Naive thymus-derived CD4-positive, alpha-beta T cell (primary cell): ENCODE data around the gene ZMAT3. TPM values are rescaled to one million over a fixed set of nuclear protein-coding genes. Genes with fewer than 3 reads are reported as not detected.
"Not testable (repeated sequence)": the region's sequence is repeated elsewhere in the genome, so short reads cannot be mapped to it uniquely, and the experiment has no call there.

ENCODE experiments used
- ATAC-seq: fragments of 150-1000 bp; cut with Tn5 transposase; 2 replicates; pipeline ENCODE4 v1.10.0; 2021; ENCODE audit warnings: mild to moderate bottlenecking, moderate library complexity
- CTCF ChIA-PET: fragments of 350-600 bp; sonication (Branson Sonifier 250); formaldehyde crosslinking; loops from one replicate; lab custom pipeline; 2021; ENCODE audit warnings: antibody characterized with exemption; lab: Charles Lee
- POLR2A ChIA-PET: fragments of 350-600 bp; sonication (Branson Sonifier 250); formaldehyde crosslinking; loops from one replicate; lab custom pipeline; 2021; ENCODE audit warnings: antibody characterized with exemption, inconsistent platforms; lab: Charles Lee
- DNase-seq, 9 donors: peaks; one replicate each; pipeline versions ENCODE4 v3.0.0 to v3.0.0-alpha.2; 2020 to 2022; ENCODE audit warnings: mixed read lengths in 1 of 9
- H3K27ac ChIP-seq: one replicate; pipeline ENCODE4 v1.7.0; 2013; ENCODE audit warnings: mild to moderate bottlenecking, low read depth, low read length, moderate library complexity
- H3K27me3 ChIP-seq, 2 donors: one replicate each; pipeline ENCODE4 v1.7.0; 2013; ENCODE audit warnings: low read length in 2 of 2, mild to moderate bottlenecking in 2 of 2, moderate library complexity in 2 of 2; ENCODE audit not compliant: control insufficient read depth in 2 of 2, insufficient read depth in 2 of 2
- H3K36me3 ChIP-seq, 3 experiments: 1 replicate in 2 of 3; 2 replicates in 1 of 3; pipeline ENCODE4 v1.7.0; 2013; ENCODE audit warnings: low read length in 3 of 3, mild to moderate bottlenecking in 3 of 3, moderate library complexity in 1 of 3; ENCODE audit not compliant: insufficient read depth in 3 of 3, control insufficient read depth in 2 of 3
- H3K4me1 ChIP-seq, 2 donors: one replicate each; pipeline ENCODE4 v1.7.0; 2013; ENCODE audit warnings: low read length in 2 of 2, mild to moderate bottlenecking in 2 of 2, moderate library complexity in 1 of 2; ENCODE audit not compliant: control insufficient read depth in 2 of 2, insufficient read depth in 2 of 2
- H3K4me3 ChIP-seq: 2 replicates; pipeline ENCODE4 v1.7.0; 2013; ENCODE audit warnings: mild to moderate bottlenecking, low read length
- H3K9me3 ChIP-seq, 3 experiments: 1 replicate in 2 of 3; 2 replicates in 1 of 3; pipeline ENCODE4 v1.7.0; 2013; ENCODE audit warnings: low read length in 3 of 3; ENCODE audit not compliant: control insufficient read depth in 2 of 3
- H3K27ac Mint-ChIP-seq, 9 donors: one replicate each; pipeline ENCODE4 v1.8.0; 2020 to 2022; ENCODE audit warnings: mixed read lengths in 9 of 9, mild to moderate bottlenecking in 8 of 9, moderate library complexity in 5 of 9, inconsistent platforms in 2 of 9
- H3K27me3 Mint-ChIP-seq, 5 donors: one replicate each; pipeline ENCODE4 v1.8.0; 2021 to 2022; ENCODE audit warnings: mixed read lengths in 5 of 5, mild to moderate bottlenecking in 1 of 5
- H3K36me3 Mint-ChIP-seq, 5 donors: one replicate each; pipeline ENCODE4 v1.8.0; 2020 to 2022; ENCODE audit warnings: mixed read lengths in 5 of 5, mild to moderate bottlenecking in 3 of 5, inconsistent platforms in 1 of 5
- H3K4me1 Mint-ChIP-seq, 7 donors: one replicate each; pipeline ENCODE4 v1.8.0; 2020 to 2022; ENCODE audit warnings: mixed read lengths in 7 of 7, mild to moderate bottlenecking in 3 of 7, inconsistent platforms in 1 of 7
- H3K4me3 Mint-ChIP-seq, 10 donors: one replicate each; pipeline ENCODE4 v1.8.0; 2020 to 2022; ENCODE audit warnings: mild to moderate bottlenecking in 10 of 10, mixed read lengths in 10 of 10, moderate library complexity in 6 of 10, inconsistent platforms in 2 of 10
- H3K9me3 Mint-ChIP-seq, 11 donors: one replicate each; pipeline ENCODE4 v1.8.0; 2020 to 2022; ENCODE audit warnings: mixed read lengths in 11 of 11, mild to moderate bottlenecking in 4 of 11, inconsistent platforms in 1 of 11, moderate library complexity in 1 of 11
- intact Hi-C, 2 donors: fragments of 100-400 bp; cut with micrococcal nuclease; formaldehyde crosslinking; loops; one replicate each; pipeline ENCODE4 v1.15.1; 2023
- polyA plus RNA-seq, 2 donors: library from polyadenylated mRNA; unstranded; fragments of 300-500 nt; fragmentation: Illumina TruSeq; gene quantifications; one replicate each; pipeline ENCODE4 v1.2.3, GENCODE V29; 2021
- total RNA-seq, 6 experiments: library from RNA in 5 of 6; stranded (reverse) in 5 of 6; gene quantifications; 1 replicate in 5 of 6; 2 replicates in 1 of 6; pipeline ENCODE4 v1.2.3 and lab custom pipeline; 2021 to 2026

ZMAT3 gene
- total and polyA plus RNA-seq, 7 experiments from 2014 or later = 16.7 to 26.0 (median 21.7) TPM

DNA sequence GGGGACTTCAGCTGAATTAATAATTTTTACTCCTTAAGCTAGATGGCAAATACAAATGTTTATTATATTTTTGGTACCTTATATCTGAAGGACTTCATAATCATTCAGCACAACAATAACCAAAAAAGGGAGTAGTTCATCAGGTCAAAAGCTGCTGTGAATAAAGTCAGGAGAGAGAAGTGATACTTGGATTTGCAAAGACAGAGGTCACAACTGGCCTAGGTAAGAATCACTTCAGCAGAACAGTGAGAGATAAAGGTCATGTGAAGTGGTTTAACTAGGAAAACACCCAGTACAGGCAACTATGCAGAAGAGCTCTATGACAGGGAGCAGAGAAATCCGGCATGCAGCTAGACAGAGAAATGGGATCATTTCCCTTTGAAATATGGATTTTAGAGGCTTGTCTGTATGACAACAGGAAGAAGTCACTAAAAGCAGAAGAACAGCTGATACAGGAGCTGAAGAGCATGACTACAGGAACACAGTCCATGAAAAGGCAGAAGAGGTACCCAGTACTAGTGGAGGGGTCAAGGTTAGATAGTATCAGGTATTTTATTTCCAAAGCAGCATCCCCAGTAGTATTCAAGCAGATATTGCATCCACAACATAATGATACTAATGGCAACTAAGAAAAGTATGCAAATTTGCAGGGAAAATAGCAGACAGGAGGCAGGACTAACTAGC lies 25.7 kb downstream of the ZMAT3 start:
- peaks cover 39 to 84% (median 76%) of the 10 kb centered on the region in 7 donors for H3K4me1 Mint-ChIP-seq
- no peaks in the 10 kb centered on the region for H3K27me3 ChIP-seq
- no peaks in the 10 kb centered on the region for H3K36me3 ChIP-seq
- peaks cover 0 to 39% (median 10%) of the 10 kb centered on the region in 11 donors for H3K9me3 Mint-ChIP-seq
- no peak overlapping the region for H3K27ac ChIP-seq
- CTCF ChIA-PET = interaction anchor here (0.6 to 0.7 kb wide), 2 partner anchors 30 to 98 kb away, joined by 3 read pairs; no protein-coding TSS in a partner anchor
- no peak overlapping the region for H3K4me3 ChIP-seq
- H3K36me3 Mint-ChIP-seq = peaks cover 8 to 57% (median 34%) of the 10 kb centered on the region in 5 donors
- ATAC-seq (no peak), DNase-seq (no peak)
- H3K9me3 ChIP-seq = no peaks in the 10 kb centered on the region
- POLR2A ChIA-PET = interaction anchor here (0.6 to 1.5 kb wide), 4 partner anchors 9 to 277 kb away, joined by 3 to 4 read pairs (median 3); partner anchors contain the start of gene ZNF639
- peak overlapping the region in 8 of 10 donors; percentile 1 to 44 (median 10) for H3K4me3 Mint-ChIP-seq
- H3K27ac Mint-ChIP-seq = peak overlapping the region in 8 of 9 donors; percentile 2 to 86 (median 50)
- intact Hi-C loops = no loop called here
- peaks cover 0 to 11% of the 10 kb centered on the region in 2 donors for H3K4me1 ChIP-seq
- H3K27me3 Mint-ChIP-seq = no peaks in the 10 kb centered on the region

DNA sequence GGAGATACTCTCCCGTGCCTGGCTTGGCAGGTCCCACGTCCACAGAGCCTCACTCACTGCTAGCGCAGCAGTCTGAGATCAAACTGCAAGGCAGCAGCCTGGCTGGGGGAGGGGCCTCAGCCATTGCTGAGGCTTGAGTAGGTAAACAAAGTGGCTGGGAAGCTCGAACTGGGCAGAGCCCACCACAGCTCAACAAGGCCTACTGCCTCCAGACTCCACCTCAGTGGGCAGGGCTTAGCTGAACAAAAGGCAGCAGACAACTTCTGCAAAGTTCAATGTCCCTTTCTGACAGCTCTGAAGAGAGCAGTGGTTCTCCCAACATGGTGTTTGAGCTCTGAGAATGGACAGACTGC lies 32.7 kb downstream of the ZMAT3 start:
- H3K27me3 ChIP-seq, H3K36me3 ChIP-seq, H3K4me3 ChIP-seq, ATAC-seq, H3K27me3 Mint-ChIP-seq, H3K9me3 ChIP-seq: not testable (repeated sequence)
- H3K36me3 Mint-ChIP-seq = peaks cover 12 to 44% (median 31%) of the 10 kb centered on the region in 5 donors
- H3K4me3 Mint-ChIP-seq = peak overlapping the region in 3 of 10 donors; percentile 68 to 79 (median 71)
- Histone ChIP-seq H3K4me1 (peaks cover 11 to 33% of the 10 kb centered on the region in 2 donors), H3K27ac (peak overlapping the region; percentile 69)
- CTCF ChIA-PET = interaction anchor here (1.0 to 2.4 kb wide), 2 partner anchors 11 to 110 kb away, joined by 4 to 16 read pairs; partner anchors contain the start of gene PIK3CA
- DNase-seq = peak in 4 of 9 donors; percentile 14 to 49 (median 24)
- H3K27ac Mint-ChIP-seq = peak overlapping the region in 1 of 9 donors; percentile 31
- intact Hi-C loops = loop anchor here in 1 of 2 donors (5.0 kb wide), 1 partner anchor 613 kb away; the partner anchor contains the start of gene USP13
- POLR2A ChIA-PET = interaction anchor here (0.6 to 5.0 kb wide), 5 partner anchors 11 to 109 kb away, joined by 3 to 53 read pairs (median 33); partner anchors contain the start of genes PIK3CA and ZMAT3
- H3K4me1 Mint-ChIP-seq = peaks cover 17 to 31% (median 28%) of the 10 kb centered on the region in 7 donors
- peaks cover 0 to 39% (median 9%) of the 10 kb centered on the region in 11 donors for H3K9me3 Mint-ChIP-seq

GRCh38 chr3:179038216-179038898 lies 33.3 kb downstream of the ZMAT3 start:
- no peaks in the 10 kb centered on the region for H3K27me3 ChIP-seq
- no peaks in the 10 kb centered on the region for H3K9me3 ChIP-seq
- Mint-ChIP-seq H3K27ac (peak overlapping the region in 1 of 9 donors; percentile 79), H3K4me1 (peaks cover 15 to 25% (median 23%) of the 10 kb centered on the region in 7 donors), H3K27me3 (no peaks in the 10 kb centered on the region), H3K9me3 (peaks cover 0 to 36% (median 9%) of the 10 kb centered on the region in 11 donors), H3K36me3 (peaks cover 12 to 41% (median 26%) of the 10 kb centered on the region in 5 donors), H3K4me3 (peak overlapping the region in 4 of 10 donors; percentile 55 to 79 (median 70))
- H3K27ac ChIP-seq = peak overlapping the region; percentile 69
- peaks cover 11 to 33% of the 10 kb centered on the region in 2 donors for H3K4me1 ChIP-seq
- DNase-seq (no peak), ATAC-seq (peak; percentile 27)
- CTCF ChIA-PET = interaction anchor here (1.0 to 2.4 kb wide), 4 partner anchors 10 to 110 kb away, joined by 3 to 16 read pairs (median 4); partner anchors contain the start of gene PIK3CA
- intact Hi-C loops = loop anchor here in 1 of 2 donors (5.0 kb wide), 1 partner anchor 614 kb away; the partner anchor contains the start of gene USP13
- POLR2A ChIA-PET = interaction anchor here (0.6 to 5.0 kb wide), 9 partner anchors 11 to 278 kb away, joined by 3 to 53 read pairs (median 6); partner anchors contain the start of genes PIK3CA and ZMAT3
- peak overlapping the region; percentile 44 for H3K4me3 ChIP-seq
- no peaks in the 10 kb centered on the region for H3K36me3 ChIP-seq

GRCh38 chr3:179037351-179037750 lies 34.3 kb downstream of the ZMAT3 start:
- H3K36me3 Mint-ChIP-seq = peaks cover 10 to 34% (median 25%) of the 10 kb centered on the region in 5 donors
- H3K27ac Mint-ChIP-seq = peak overlapping the region in 1 of 9 donors; percentile 79
- ATAC-seq (peak; percentile 95), DNase-seq (peak in 8 of 9 donors; percentile 62 to 81 (median 76))
- H3K4me3 Mint-ChIP-seq = peak overlapping the region in 4 of 10 donors; percentile 55 to 79 (median 70)
- H3K9me3 Mint-ChIP-seq = peaks cover 0 to 26% (median 7%) of the 10 kb centered on the region in 11 donors
- Histone ChIP-seq H3K4me3 (peak overlapping the region; percentile 44), H3K27ac (peak overlapping the region; percentile 69), H3K4me1 (peaks cover 11 to 33% of the 10 kb centered on the region in 2 donors), H3K27me3 (no peaks in the 10 kb centered on the region), H3K9me3 (no peaks in the 10 kb centered on the region), H3K36me3 (no peaks in the 10 kb centered on the region)
- peaks cover 9 to 19% (median 17%) of the 10 kb centered on the region in 7 donors for H3K4me1 Mint-ChIP-seq
- ChIA-PET POLR2A (interaction anchor here (1.0 to 5.0 kb wide), 11 partner anchors 9 to 285 kb away, joined by 3 to 53 read pairs (median 6); partner anchors contain the start of genes PIK3CA and ZMAT3), CTCF (interaction anchor here (0.6 to 2.4 kb wide), 7 partner anchors 9 to 284 kb away, joined by 3 to 16 read pairs (median 4); no protein-coding TSS in a partner anchor)
- H3K27me3 Mint-ChIP-seq = no peaks in the 10 kb centered on the region
- intact Hi-C loops = loop anchor here (1.0 to 5.0 kb wide), 5 partner anchors 15 to 615 kb away; partner anchors contain the start of genes ZMAT3 (in 2 of the 2) and USP13 (in 1 of the 2)

GRCh38 chr3:179036626-179037300 lies 34.8 kb downstream of the ZMAT3 start:
- H3K27ac Mint-ChIP-seq = peak overlapping the region in 1 of 9 donors; percentile 34
- peaks cover 11 to 33% of the 10 kb centered on the region in 2 donors for H3K4me1 ChIP-seq
- H3K4me3 ChIP-seq = peak overlapping the region; percentile 44
- H3K36me3 Mint-ChIP-seq = peaks cover 6 to 28% (median 19%) of the 10 kb centered on the region in 5 donors
- intact Hi-C loops = loop anchor here (1.0 to 5.0 kb wide), 5 partner anchors 16 to 616 kb away; partner anchors contain the start of genes ZMAT3 (in 2 of the 2) and USP13 (in 1 of the 2)
- ChIA-PET POLR2A (interaction anchor here (1.4 to 5.0 kb wide), 9 partner anchors 9 to 285 kb away, joined by 4 to 53 read pairs (median 6); partner anchors contain the start of genes PIK3CA and ZMAT3), CTCF (interaction anchor here (0.6 to 2.4 kb wide), 8 partner anchors 9 to 284 kb away, joined by 3 to 16 read pairs (median 4); no protein-coding TSS in a partner anchor)
- H3K27ac ChIP-seq = peak overlapping the region; percentile 69
- DNase-seq (no peak), ATAC-seq (no peak)
- H3K9me3 ChIP-seq = no peaks in the 10 kb centered on the region
- peak overlapping the region in 4 of 10 donors; percentile 55 to 79 (median 70) for H3K4me3 Mint-ChIP-seq
- peaks cover 0 to 21% (median 7%) of the 10 kb centered on the region in 11 donors for H3K9me3 Mint-ChIP-seq
- no peaks in the 10 kb centered on the region for H3K27me3 Mint-ChIP-seq
- H3K36me3 ChIP-seq = no peaks in the 10 kb centered on the region
- H3K27me3 ChIP-seq = no peaks in the 10 kb centered on the region
- peaks cover 9 to 17% (median 14%) of the 10 kb centered on the region in 7 donors for H3K4me1 Mint-ChIP-seq
